ENCODE results near the gene CAMK1D.

CAMK1D gene

GRCh38 chr10:12819071-12819470, 469.7 kb downstream of the CAMK1D start:
- TF ChIP-seq TCF4 (CRISPR knock-in tag; IDR thresholded peaks at IDR 0.05; ENCODE audit: borderline replicate concordance) (no peak), BACH2 (CRISPR knock-in tag; IDR thresholded peaks at IDR 0.05; ENCODE audit: borderline replicate concordance) (no peak), TOX (CRISPR knock-in tag; IDR thresholded peaks at IDR 0.05; ENCODE audit: borderline replicate concordance) (no peak), CREB5 (CRISPR knock-in tag; IDR thresholded peaks at IDR 0.05; ENCODE audit: low read depth) (no peak), RARB (CRISPR knock-in tag; IDR thresholded peaks at IDR 0.05) (no peak), PPARA (CRISPR knock-in tag; IDR thresholded peaks at IDR 0.05; ENCODE audit: borderline replicate concordance) (no peak), ZFP30 (CRISPR knock-in tag; IDR thresholded peaks at IDR 0.05) (no peak), ARNTL (CRISPR knock-in tag; IDR thresholded peaks at IDR 0.05; ENCODE audit: borderline replicate concordance, low read depth) (no peak), TSHZ2 (CRISPR knock-in tag; IDR thresholded peaks at IDR 0.05) (no peak), ZC3H10 (CRISPR knock-in tag; IDR thresholded peaks at IDR 0.05) (no peak), ISL1 (CRISPR knock-in tag; IDR thresholded peaks at IDR 0.05) (no peak), CSDC2 (CRISPR knock-in tag; IDR thresholded peaks at IDR 0.05) (no peak), GLIS3 (CRISPR knock-in tag; IDR thresholded peaks at IDR 0.05) (no peak), ZNF70 (CRISPR knock-in tag; IDR thresholded peaks at IDR 0.05) (no peak)

GRCh38 chr10:12819656-12820055, 470.3 kb downstream of the CAMK1D start:
- no peak for ATAC-seq
- TF ChIP-seq POU6F1 (CRISPR knock-in tag; IDR thresholded peaks at IDR 0.05; ENCODE audit: borderline replicate concordance, low read depth): no peak
- TF ChIP-seq PATZ1 (CRISPR knock-in tag; IDR thresholded peaks at IDR 0.05; ENCODE audit: borderline replicate concordance): no peak
- no peak for TF ChIP-seq CSDC2 (CRISPR knock-in tag; IDR thresholded peaks at IDR 0.05)
- no peak for TF ChIP-seq ISL1 (CRISPR knock-in tag; IDR thresholded peaks at IDR 0.05)
- TF ChIP-seq ZFP30 (CRISPR knock-in tag; IDR thresholded peaks at IDR 0.05): no peak
- no peak for TF ChIP-seq PPARA (CRISPR knock-in tag; IDR thresholded peaks at IDR 0.05; ENCODE audit: borderline replicate concordance)
- no peak for TF ChIP-seq ZNF565 (CRISPR knock-in tag; conservative IDR thresholded peaks at IDR 0.05; ENCODE audit: low read depth)
- TF ChIP-seq ZC3H10 (CRISPR knock-in tag; IDR thresholded peaks at IDR 0.05): no peak
- no peak for TF ChIP-seq ESRRG (CRISPR knock-in tag; IDR thresholded peaks at IDR 0.05)
- no peak for TF ChIP-seq TSHZ2 (CRISPR knock-in tag; IDR thresholded peaks at IDR 0.05)
- TF ChIP-seq OSR1 (CRISPR knock-in tag; IDR thresholded peaks at IDR 0.05): no peak
- TF ChIP-seq TOX (CRISPR knock-in tag; IDR thresholded peaks at IDR 0.05; ENCODE audit: borderline replicate concordance): no peak
- TF ChIP-seq ZNF8 (CRISPR knock-in tag; IDR thresholded peaks at IDR 0.05): no peak
- TF ChIP-seq CREB5 (CRISPR knock-in tag; IDR thresholded peaks at IDR 0.05; ENCODE audit: low read depth): no peak
- no peak for TF ChIP-seq SNAI2 (CRISPR knock-in tag; IDR thresholded peaks at IDR 0.05)
- no peak for TF ChIP-seq ARNTL (CRISPR knock-in tag; IDR thresholded peaks at IDR 0.05; ENCODE audit: borderline replicate concordance, low read depth)
- TF ChIP-seq ZNF70 (CRISPR knock-in tag; IDR thresholded peaks at IDR 0.05): no peak
- TF ChIP-seq BACH2 (CRISPR knock-in tag; IDR thresholded peaks at IDR 0.05; ENCODE audit: borderline replicate concordance): no peak
- TF ChIP-seq ZFP3 (CRISPR knock-in tag; IDR thresholded peaks at IDR 0.05): no peak
- TF ChIP-seq RARB (CRISPR knock-in tag; IDR thresholded peaks at IDR 0.05): no peak

More at GRCh38 chr10:12819071-12819470, 469.7 kb downstream of the CAMK1D start:
- ATAC-seq: no peak; the same call in 1 of the 3 replicates

Measured in SK-N-SH treated with all-trans-retinoic acid at 6 μM for 48 hours (cell line).